ENCODE results near the gene C2orf68.
"Not testable (repeated sequence)": the region's sequence is repeated elsewhere in the genome, so short reads cannot be mapped to it uniquely, and the experiment has no call there.

The C2orf68 gene

GRCh38 chr2:85628658-85629057 is 16.8 kb upstream of the C2orf68 start:
- no peak for ATAC-seq

GRCh38 chr2:85623991-85624390 is 12.1 kb upstream of the C2orf68 start:
- no peak for TF ChIP-seq SNAI2 (CRISPR knock-in tag; IDR thresholded peaks at IDR 0.05)
- no peak for TF ChIP-seq GLIS3 (CRISPR knock-in tag; IDR thresholded peaks at IDR 0.05)
- no peak for TF ChIP-seq CREB5 (CRISPR knock-in tag; IDR thresholded peaks at IDR 0.05; ENCODE audit: low read depth)
- TF ChIP-seq OSR1 (CRISPR knock-in tag; IDR thresholded peaks at IDR 0.05) = no peak
- no peak for TF ChIP-seq CSDC2 (CRISPR knock-in tag; IDR thresholded peaks at IDR 0.05)
- no peak for TF ChIP-seq ZNF70 (CRISPR knock-in tag; IDR thresholded peaks at IDR 0.05)
- no peak for ATAC-seq

More at GRCh38 chr2:85628658-85629057, 16.8 kb upstream of the C2orf68 start:
- TF ChIP-seq ISL1 (CRISPR knock-in tag; IDR thresholded peaks at IDR 0.05) = no peak
- no peak for TF ChIP-seq ZNF8 (CRISPR knock-in tag; IDR thresholded peaks at IDR 0.05)
- TF ChIP-seq CSDC2 (CRISPR knock-in tag; IDR thresholded peaks at IDR 0.05) = no peak
- TF ChIP-seq TOX (CRISPR knock-in tag; IDR thresholded peaks at IDR 0.05; ENCODE audit: borderline replicate concordance) = no peak
- TF ChIP-seq PATZ1 (CRISPR knock-in tag; IDR thresholded peaks at IDR 0.05; ENCODE audit: borderline replicate concordance) = no peak
- no peak for TF ChIP-seq TCF4 (CRISPR knock-in tag; IDR thresholded peaks at IDR 0.05; ENCODE audit: borderline replicate concordance)
- TF ChIP-seq ZNF565 (CRISPR knock-in tag; conservative IDR thresholded peaks at IDR 0.05; ENCODE audit: low read depth) = no peak
- no peak for TF ChIP-seq BACH2 (CRISPR knock-in tag; IDR thresholded peaks at IDR 0.05; ENCODE audit: borderline replicate concordance)
- no peak for TF ChIP-seq RARB (CRISPR knock-in tag; IDR thresholded peaks at IDR 0.05)

GRCh38 chr2:85621338-85621737 is 9.5 kb upstream of the C2orf68 start:
- ATAC-seq = no peak
- no peak for TF ChIP-seq ZFP3 (CRISPR knock-in tag; IDR thresholded peaks at IDR 0.05)
- TF ChIP-seq RARB (CRISPR knock-in tag; IDR thresholded peaks at IDR 0.05) = no peak
- TF ChIP-seq TCF4 (CRISPR knock-in tag; IDR thresholded peaks at IDR 0.05; ENCODE audit: borderline replicate concordance) = no peak
- no peak for TF ChIP-seq TSHZ2 (CRISPR knock-in tag; IDR thresholded peaks at IDR 0.05)
- no peak for TF ChIP-seq ZNF70 (CRISPR knock-in tag; IDR thresholded peaks at IDR 0.05)
- no peak for TF ChIP-seq GLIS3 (CRISPR knock-in tag; IDR thresholded peaks at IDR 0.05)

- no peak for ATAC-seq
- TF ChIP-seq RARB (CRISPR knock-in tag; IDR thresholded peaks at IDR 0.05) (no peak), ZNF8 (CRISPR knock-in tag; IDR thresholded peaks at IDR 0.05) (no peak), ARNTL (CRISPR knock-in tag; IDR thresholded peaks at IDR 0.05; ENCODE audit: borderline replicate concordance, low read depth) (no peak), SNAI2 (CRISPR knock-in tag; IDR thresholded peaks at IDR 0.05) (no peak), ESRRG (CRISPR knock-in tag; IDR thresholded peaks at IDR 0.05) (no peak), ZFP3 (CRISPR knock-in tag; IDR thresholded peaks at IDR 0.05) (no peak), TSHZ2 (CRISPR knock-in tag; IDR thresholded peaks at IDR 0.05) (no peak), BACH2 (CRISPR knock-in tag; IDR thresholded peaks at IDR 0.05; ENCODE audit: borderline replicate concordance) (no peak), PATZ1 (CRISPR knock-in tag; IDR thresholded peaks at IDR 0.05; ENCODE audit: borderline replicate concordance) (no peak), ZNF565 (CRISPR knock-in tag; conservative IDR thresholded peaks at IDR 0.05; ENCODE audit: low read depth) (no peak), ZC3H10 (CRISPR knock-in tag; IDR thresholded peaks at IDR 0.05) (no peak), CSDC2 (CRISPR knock-in tag; IDR thresholded peaks at IDR 0.05) (no peak), ZFP30 (CRISPR knock-in tag; IDR thresholded peaks at IDR 0.05) (no peak), PPARA (CRISPR knock-in tag; IDR thresholded peaks at IDR 0.05; ENCODE audit: borderline replicate concordance) (no peak), CSRNP3 (CRISPR knock-in tag; IDR thresholded peaks at IDR 0.05) (no peak)
These were observed 7.8 kb upstream of the C2orf68 start for GRCh38 chr2:85619617-85620016.

- not testable (repeated sequence) for ATAC-seq
These were observed 5.9 kb upstream of the C2orf68 start for GRCh38 chr2:85617723-85618122.

Data from SK-N-SH treated with all-trans-retinoic acid at 6 μM for 48 hours (cell line).